ENCODE results near the gene ACSBG1.

ACSBG1 gene

DNA sequence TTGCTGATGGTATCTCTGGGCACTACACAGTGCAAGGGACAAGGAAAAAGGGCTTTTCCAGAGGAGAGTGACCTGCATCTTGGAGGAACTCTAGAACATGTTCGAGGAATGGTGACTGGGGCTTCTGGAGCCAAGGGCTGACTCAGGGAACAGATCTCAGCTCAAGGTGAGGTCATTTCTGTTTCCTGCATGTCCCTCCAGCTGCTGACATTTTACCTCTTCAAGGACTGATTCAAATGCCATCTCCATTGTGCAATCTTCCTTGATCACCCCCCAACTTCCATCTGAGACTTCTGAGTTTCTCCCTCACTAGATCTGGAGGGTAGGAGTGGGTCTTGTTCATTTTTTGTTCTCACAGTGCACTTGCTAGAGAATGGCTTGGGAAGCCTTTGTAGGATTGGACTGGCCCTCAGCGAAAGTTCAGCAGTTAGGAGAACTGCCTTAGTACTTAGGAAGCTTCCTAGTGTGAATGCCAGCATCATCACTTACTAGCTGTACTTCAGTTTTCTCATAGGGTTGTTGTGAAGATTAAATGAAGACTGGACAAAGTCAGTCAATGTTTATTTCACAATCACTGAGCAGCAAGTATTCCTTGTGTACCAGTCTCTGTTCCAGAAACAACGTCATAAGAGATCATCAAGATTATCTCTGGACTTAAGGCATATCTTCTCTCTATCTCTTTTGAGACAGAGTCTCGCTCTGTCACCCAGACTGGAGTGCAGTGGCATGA, 87.8 kb downstream of the ACSBG1 start:
- Mint-ChIP-seq H3K27me3 (no peaks in the 10 kb centered on the region), H3K4me3 (no peak overlapping the region), H3K9me3 (no peaks in the 10 kb centered on the region), H3K27ac (no peak overlapping the region), H3K4me1 (peaks cover 22 to 30% of the 10 kb centered on the region in 2 donors), H3K36me3 (peaks cover 7 to 11% of the 10 kb centered on the region in 2 donors)
- ATAC-seq (replicated peaks): no peak
- no peak for DNase-seq

GRCh38 chr15:78142332-78142731, 92.0 kb downstream of the ACSBG1 start:
- H3K9me3 Mint-ChIP-seq: no peaks in the 10 kb centered on the region
- DNase-seq (no peak), ATAC-seq (replicated peaks) (no peak)
- H3K4me1 Mint-ChIP-seq: peaks cover 2 to 3% of the 10 kb centered on the region in 2 donors
- H3K36me3 Mint-ChIP-seq: peaks cover 0 to 1% of the 10 kb centered on the region in 2 donors
- H3K4me3 Mint-ChIP-seq: no peak overlapping the region
- no peak overlapping the region for H3K27ac Mint-ChIP-seq
- H3K27me3 Mint-ChIP-seq: no peaks in the 10 kb centered on the region

DNA sequence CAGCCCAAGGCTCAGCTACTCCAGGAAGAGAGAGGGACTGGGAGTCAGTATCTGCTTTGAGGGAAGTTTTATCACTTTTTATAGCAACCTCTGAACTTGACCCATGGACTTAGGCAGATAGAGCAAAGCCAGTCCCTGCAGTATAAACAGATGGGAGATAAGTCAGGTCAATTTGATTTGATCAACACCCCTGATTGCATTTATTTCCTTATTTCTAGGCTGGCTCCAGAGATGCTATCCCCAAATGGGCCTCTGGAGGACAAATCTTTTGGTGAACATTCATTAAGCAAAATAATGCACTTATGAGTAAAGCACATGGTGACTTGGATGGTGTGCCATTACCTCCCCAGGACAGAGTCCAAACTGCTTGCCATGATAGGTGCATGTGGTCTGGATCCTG, 94.1 kb downstream of the ACSBG1 start:
- H3K9me3 Mint-ChIP-seq: no peaks in the 10 kb centered on the region
- H3K4me3 Mint-ChIP-seq: no peak overlapping the region
- H3K4me1 Mint-ChIP-seq: no peaks in the 10 kb centered on the region
- H3K36me3 Mint-ChIP-seq: no peaks in the 10 kb centered on the region
- ATAC-seq (replicated peaks) (no peak), DNase-seq (no peak)
- H3K27me3 Mint-ChIP-seq: no peaks in the 10 kb centered on the region
- H3K27ac Mint-ChIP-seq: no peak overlapping the region

DNA sequence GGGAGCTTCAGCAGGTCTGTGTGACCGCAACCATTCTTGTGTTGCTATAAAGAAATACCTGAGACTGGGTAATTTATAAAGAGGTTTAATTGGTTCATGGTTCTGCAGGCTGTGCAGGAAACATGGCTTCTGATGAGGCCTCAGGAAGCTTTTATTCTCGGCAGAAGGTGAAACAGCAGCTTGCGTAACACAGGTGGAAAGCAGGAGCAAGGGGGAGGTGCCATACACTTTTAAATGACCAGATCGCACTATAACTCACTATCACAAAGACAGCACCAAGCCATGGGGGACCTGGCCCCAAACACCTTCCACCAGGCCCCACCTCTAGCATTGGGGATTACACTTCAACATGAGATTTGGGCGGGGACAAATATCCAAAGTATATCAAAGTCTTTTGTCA, 94.8 kb downstream of the ACSBG1 start:
- Mint-ChIP-seq H3K9me3 (no peaks in the 10 kb centered on the region), H3K4me3 (no peak overlapping the region), H3K36me3 (no peaks in the 10 kb centered on the region), H3K27me3 (no peaks in the 10 kb centered on the region), H3K27ac (no peak overlapping the region), H3K4me1 (no peaks in the 10 kb centered on the region)
- DNase-seq (no peak), ATAC-seq (replicated peaks) (no peak)

GRCh38 chr15:78133801-78134200, 100.6 kb downstream of the ACSBG1 start:
- Mint-ChIP-seq H3K27ac (no peak overlapping the region), H3K4me3 (no peak overlapping the region)
- no peak for ATAC-seq (replicated peaks)

DNA sequence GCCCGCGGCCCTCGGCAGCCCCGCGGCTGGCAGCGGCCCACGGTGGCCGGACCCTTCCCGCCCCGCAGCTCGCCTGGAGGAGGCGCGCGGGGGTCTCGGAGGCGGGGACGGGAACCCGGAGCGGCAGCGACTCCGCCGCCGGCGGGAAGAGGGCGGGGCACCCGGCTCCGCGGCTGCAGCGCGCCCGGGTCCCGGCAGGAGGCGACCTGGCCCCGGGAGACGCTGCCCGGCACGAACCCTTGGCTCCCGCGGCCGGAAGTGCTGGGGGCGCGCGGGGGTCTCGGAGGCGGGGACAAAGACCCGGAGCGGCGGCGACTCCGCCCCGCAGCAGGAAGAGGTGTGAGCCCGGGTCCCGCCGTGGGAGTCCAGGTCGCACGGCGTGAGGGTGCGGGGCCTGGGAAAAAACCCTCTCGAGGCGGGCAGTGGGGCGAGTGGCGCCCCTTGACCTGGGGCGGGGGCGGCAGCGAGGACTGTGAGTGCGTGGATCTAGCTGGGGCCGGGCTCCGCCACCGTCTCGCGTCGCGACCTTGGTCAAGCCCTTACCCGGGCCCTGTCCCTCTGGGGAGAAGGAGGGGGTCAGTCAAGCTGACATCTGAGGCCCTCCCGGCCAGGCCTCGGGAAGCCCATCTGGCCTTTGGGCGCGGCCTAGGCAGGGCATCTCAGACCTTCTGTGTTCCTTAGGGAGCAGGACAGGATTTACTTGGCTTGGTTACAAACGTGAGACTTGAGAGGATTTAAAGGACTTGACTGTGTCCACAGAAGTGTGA, 102.9 kb downstream of the ACSBG1 start, which contains the start of gene CIB2:
CIB2 (minus strand) TSS at position 151 of the 767 bp plus-strand sequence. CDS start 230 bp downstream, outside the sequence.
- peak; percentile 84 to 88 for ATAC-seq (replicated peaks)
- DNase-seq: peak; percentile 74
- Mint-ChIP-seq H3K36me3 (no peaks in the 10 kb centered on the region), H3K9me3 (no peaks in the 10 kb centered on the region), H3K27me3 (no peaks in the 10 kb centered on the region), H3K4me1 (peaks cover 16 to 26% of the 10 kb centered on the region in 2 donors), H3K27ac (peak within 1 kb of the TSS; percentile 87), H3K4me3 (peak within 1 kb of the TSS; percentile 84 to 88)

More at GRCh38 chr15:78133801-78134200, 100.6 kb downstream of the ACSBG1 start:
- peaks cover 16 to 26% of the 10 kb centered on the region in 2 donors for H3K4me1 Mint-ChIP-seq
- no peaks in the 10 kb centered on the region for H3K36me3 Mint-ChIP-seq
- H3K27me3 Mint-ChIP-seq: no peaks in the 10 kb centered on the region
- no peaks in the 10 kb centered on the region for H3K9me3 Mint-ChIP-seq
- no peak for DNase-seq

DNA sequence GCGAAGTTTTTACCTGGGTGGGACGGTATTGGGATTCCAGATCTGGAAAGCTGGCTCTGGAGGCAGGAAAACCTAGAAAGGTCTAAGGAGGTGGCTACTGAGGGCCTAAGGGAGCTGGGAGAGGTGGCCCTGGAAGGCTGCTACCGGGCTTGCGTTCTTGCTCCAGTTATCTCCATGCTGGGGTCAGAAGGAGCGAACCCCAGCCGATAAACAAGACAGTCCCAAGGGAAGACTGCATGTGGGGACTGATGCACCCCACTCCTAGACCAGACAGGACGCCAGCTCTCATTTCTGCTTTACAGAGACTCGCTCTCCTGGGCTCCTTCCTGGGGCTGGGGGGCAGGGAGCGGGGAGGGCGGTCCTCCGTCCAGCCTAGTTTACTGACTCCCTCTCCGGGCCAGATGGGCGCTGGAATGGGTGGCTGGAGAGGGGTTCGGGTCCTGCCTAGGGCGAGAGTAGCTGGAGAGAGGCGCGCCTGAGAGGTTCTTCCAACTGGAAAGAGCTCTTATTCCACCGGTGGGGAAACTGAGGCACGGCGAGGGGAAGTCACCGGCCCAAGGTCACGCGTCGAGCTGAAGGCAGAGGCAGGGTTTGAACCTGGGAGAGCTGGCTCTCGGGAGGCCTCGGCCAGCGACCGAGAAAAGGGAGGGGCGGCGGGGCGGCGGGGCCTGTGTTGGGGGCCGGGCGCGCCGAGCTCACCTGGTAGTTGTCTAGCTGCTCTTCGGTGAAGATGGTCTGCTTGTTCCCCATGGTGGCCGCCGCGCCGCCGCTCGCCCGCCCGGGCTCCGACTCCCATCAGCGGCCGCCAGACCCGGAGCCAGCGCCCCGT, 103.7 kb downstream of the ACSBG1 start:
- Mint-ChIP-seq H3K27ac (peak overlapping the region; percentile 87), H3K9me3 (no peaks in the 10 kb centered on the region), H3K36me3 (no peaks in the 10 kb centered on the region), H3K27me3 (no peaks in the 10 kb centered on the region), H3K4me1 (peaks cover 16 to 26% of the 10 kb centered on the region in 2 donors), H3K4me3 (peak overlapping the region; percentile 80 to 84)
- DNase-seq (peak; percentile 20), ATAC-seq (replicated peaks) (peak; percentile 64 to 68)

- Mint-ChIP-seq H3K4me3 (peak overlapping the region; percentile 80 to 84), H3K27me3 (no peaks in the 10 kb centered on the region), H3K4me1 (peaks cover 16 to 26% of the 10 kb centered on the region in 2 donors), H3K36me3 (no peaks in the 10 kb centered on the region), H3K27ac (no peak overlapping the region), H3K9me3 (no peaks in the 10 kb centered on the region)
- DNase-seq (no peak), ATAC-seq (replicated peaks) (no peak)
Observed at GRCh38 chr15:78129751-78130287, 104.5 kb downstream of the ACSBG1 start.

DNA sequence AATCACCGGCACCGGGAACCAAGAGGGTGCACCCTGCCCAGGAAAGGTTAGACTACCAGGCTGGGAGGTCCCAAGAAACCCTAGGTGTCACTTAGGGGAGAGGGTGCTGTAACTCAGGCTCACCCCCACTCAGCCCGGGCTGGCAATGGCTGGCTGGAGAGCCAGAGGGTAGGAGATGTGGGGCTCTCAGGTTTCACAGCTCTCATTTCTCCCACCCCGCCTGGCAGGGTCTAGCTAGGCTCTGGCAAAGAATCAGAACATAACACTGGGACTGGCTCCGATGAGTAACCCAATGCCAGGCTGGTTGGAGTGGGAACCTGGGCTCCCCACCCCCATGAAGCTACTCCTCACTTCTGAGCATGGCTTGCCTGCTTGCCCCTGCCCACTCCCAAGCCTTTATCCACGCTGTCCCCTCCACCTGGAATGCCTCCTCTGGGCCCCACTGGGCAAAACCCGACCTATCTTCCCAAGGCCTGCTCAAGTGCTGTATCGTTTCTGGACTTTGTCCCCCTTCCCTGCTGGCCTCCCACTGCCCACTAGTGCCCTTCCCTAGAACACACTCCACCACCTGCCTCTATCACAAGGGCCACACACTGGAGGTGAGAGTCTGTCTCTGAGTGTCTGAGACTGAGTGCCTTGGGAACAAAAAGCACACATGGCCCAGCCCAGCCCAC, 105.2 kb downstream of the ACSBG1 start:
- no peak for DNase-seq
- peaks cover 16 to 26% of the 10 kb centered on the region in 2 donors for H3K4me1 Mint-ChIP-seq
- no peak overlapping the region for H3K27ac Mint-ChIP-seq
- no peak for ATAC-seq (replicated peaks)
- no peaks in the 10 kb centered on the region for H3K36me3 Mint-ChIP-seq
- no peak overlapping the region for H3K4me3 Mint-ChIP-seq
- no peaks in the 10 kb centered on the region for H3K9me3 Mint-ChIP-seq
- H3K27me3 Mint-ChIP-seq: no peaks in the 10 kb centered on the region

DNA sequence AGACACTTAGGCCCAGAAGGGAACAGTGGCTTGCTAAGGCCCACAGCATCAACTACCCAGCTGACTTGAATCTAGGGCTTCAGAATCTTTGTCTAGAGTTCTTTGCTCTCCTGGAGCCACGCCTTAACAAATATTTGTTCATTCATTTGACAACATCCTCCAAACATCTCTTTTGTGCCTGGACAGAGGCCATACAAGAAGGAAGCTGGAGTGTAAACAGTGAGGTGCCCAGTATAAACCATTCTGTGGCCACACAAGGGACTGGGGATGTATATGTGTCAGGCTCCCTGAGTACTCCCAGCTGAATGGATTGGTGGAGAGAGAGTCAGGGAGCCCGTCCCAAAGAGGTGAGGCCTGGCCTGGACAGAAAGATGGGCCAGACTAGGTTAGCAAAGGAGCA, 106.5 kb downstream of the ACSBG1 start:
- H3K4me3 Mint-ChIP-seq: no peak overlapping the region
- no peaks in the 10 kb centered on the region for H3K27me3 Mint-ChIP-seq
- peak overlapping the region; percentile 20 for H3K27ac Mint-ChIP-seq
- peaks cover 14 to 19% of the 10 kb centered on the region in 2 donors for H3K4me1 Mint-ChIP-seq
- DNase-seq (no peak), ATAC-seq (replicated peaks) (no peak)
- no peaks in the 10 kb centered on the region for H3K9me3 Mint-ChIP-seq
- H3K36me3 Mint-ChIP-seq: no peaks in the 10 kb centered on the region

DNA sequence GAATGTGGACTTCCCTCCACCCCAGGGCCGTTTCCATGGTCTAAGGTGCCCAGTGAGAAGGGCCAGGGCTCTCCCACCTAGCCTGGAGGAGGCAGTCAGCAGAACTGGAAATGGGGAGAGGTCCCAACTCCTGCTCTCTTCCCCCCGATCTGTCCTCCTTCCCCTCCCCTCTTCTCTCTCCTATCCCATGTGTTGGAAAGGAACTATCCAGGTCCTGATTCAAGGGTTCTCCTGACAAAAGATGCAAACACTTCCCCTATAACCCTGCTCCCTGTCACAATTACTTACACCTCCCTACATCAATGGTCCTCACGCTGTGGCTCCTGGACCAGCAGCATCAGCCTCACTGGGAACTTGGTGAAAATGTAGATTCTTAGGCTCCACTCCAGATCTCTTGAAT, 109.1 kb downstream of the ACSBG1 start:
- DNase-seq: no peak
- peaks cover 4% of the 10 kb centered on the region in 2 donors for H3K4me1 Mint-ChIP-seq
- no peak overlapping the region for H3K4me3 Mint-ChIP-seq
- ATAC-seq (replicated peaks): no peak
- no peaks in the 10 kb centered on the region for H3K27me3 Mint-ChIP-seq
- no peaks in the 10 kb centered on the region for H3K9me3 Mint-ChIP-seq
- no peak overlapping the region for H3K27ac Mint-ChIP-seq
- no peaks in the 10 kb centered on the region for H3K36me3 Mint-ChIP-seq

DNA sequence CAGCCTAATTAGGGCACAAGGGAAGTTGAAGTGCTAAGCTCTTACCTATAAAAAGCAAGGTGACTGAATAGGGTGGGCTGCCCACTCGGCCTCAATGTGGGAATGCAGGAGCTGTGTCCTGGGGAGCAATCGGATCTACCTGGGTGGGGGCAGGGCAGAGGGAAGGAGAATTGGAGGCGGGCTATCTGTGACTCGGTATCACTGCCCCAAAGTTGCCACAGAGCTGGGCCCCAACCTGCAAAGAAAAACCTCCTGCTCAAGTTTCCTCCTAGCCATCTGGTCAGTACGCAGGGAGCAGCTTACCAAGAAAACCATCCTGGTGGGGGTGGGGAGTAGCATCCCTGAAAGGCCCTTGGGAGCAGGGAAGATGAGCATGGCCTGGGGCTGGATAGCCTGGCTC, 113.8 kb downstream of the ACSBG1 start:
- no peak for ATAC-seq (replicated peaks)
- H3K27ac Mint-ChIP-seq: no peak overlapping the region
- H3K4me1 Mint-ChIP-seq: no peaks in the 10 kb centered on the region
- H3K36me3 Mint-ChIP-seq: no peaks in the 10 kb centered on the region
- no peak for DNase-seq
- H3K4me3 Mint-ChIP-seq: no peak overlapping the region
- H3K9me3 Mint-ChIP-seq: no peaks in the 10 kb centered on the region
- no peaks in the 10 kb centered on the region for H3K27me3 Mint-ChIP-seq
